HG03565 (cell line): ENCODE results near the gene OTUB2.

ENCODE experiments used
- ATAC-seq: cut with Tn5 transposase; IDR thresholded peaks from one replicate; pipeline ENCODE4 v1.9.1; 2021; ENCODE audit warnings: mild to moderate bottlenecking, moderate library complexity; ENCODE audit not compliant: unreplicated experiment

OTUB2 gene

DNA sequence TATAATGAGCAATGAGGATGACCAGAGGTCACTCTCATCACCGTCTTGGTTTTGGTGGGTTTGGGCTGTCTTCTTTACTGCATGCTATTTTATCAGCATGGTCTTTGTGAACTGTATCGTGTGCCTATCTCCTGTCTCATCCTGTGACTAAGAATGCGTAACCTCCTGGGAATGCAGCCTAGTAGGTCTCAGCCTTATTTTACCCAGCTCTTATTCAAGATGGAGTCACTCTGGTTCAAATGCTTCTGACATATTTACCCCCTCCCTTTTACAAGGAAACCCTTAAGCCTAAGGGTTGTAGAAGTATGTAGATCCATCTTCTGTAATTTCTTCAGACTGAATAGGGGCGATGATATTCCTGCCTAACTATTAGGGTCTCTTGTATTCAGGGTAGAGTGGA is 63.3 kb downstream of the OTUB2 start:
- no peak for ATAC-seq

DNA sequence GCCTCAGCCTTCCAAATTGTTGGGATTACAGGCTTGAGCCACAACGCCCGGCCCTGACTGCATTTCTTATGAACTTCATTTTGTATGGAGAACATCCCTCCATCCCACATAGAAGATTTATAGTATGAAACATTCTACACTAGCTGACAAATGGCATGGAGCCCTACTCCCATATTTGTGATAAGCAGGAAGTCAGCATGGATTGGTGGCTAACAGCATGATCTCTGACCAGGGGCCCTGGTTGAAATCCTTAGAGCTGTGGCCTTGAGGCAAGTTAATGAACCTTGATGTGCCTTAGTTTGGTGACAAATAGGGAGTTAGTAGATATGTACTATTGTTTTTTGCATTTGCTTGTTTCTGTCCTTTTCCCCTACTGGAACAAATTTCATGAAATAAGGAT is 67.3 kb downstream of the OTUB2 start:
- no peak for ATAC-seq

DNA sequence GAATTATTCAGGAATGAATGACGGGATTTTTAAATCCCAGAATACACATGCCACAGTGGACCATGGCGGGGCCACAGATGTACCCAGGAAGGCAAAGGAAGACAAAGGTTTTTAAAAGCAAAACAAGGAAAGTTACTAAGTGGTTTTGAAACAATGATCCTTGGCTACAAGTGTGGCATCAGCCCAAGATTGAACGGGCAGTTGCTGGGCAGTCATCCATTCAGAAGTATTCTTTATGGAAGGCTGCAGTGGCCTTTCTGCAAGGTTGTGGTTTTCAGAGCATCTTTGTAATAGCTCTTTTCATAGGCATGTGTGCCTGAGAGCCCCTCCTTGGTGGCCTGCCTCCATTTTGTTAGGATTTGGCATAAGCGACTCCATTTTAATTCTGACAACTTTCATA is 71.0 kb downstream of the OTUB2 start:
- no peak for ATAC-seq
